ENCODE results near the gene L3MBTL4.
"Not testable (repeated sequence)": the region's sequence is repeated elsewhere in the genome, so short reads cannot be mapped to it uniquely, and the experiment has no call there.

Gene L3MBTL4

GRCh38 chr18:6414723-6415417, at the start of gene L3MBTL4:
Gene L3MBTL4, minus strand, starts transcription at chr18:6414911. Its CDS starts 103,286 bp downstream, at chr18:6311625.
- peak in 7 of 14 donors; percentile 13 to 78 (median 68) for DNase-seq

- no peak for DNase-seq
Measured at GRCh38 chr18:6452194-6452593, 37.5 kb upstream of the L3MBTL4 start.

- DNase-seq: no peak
Measured at GRCh38 chr18:6449213-6449612, 34.5 kb upstream of the L3MBTL4 start.

DNA sequence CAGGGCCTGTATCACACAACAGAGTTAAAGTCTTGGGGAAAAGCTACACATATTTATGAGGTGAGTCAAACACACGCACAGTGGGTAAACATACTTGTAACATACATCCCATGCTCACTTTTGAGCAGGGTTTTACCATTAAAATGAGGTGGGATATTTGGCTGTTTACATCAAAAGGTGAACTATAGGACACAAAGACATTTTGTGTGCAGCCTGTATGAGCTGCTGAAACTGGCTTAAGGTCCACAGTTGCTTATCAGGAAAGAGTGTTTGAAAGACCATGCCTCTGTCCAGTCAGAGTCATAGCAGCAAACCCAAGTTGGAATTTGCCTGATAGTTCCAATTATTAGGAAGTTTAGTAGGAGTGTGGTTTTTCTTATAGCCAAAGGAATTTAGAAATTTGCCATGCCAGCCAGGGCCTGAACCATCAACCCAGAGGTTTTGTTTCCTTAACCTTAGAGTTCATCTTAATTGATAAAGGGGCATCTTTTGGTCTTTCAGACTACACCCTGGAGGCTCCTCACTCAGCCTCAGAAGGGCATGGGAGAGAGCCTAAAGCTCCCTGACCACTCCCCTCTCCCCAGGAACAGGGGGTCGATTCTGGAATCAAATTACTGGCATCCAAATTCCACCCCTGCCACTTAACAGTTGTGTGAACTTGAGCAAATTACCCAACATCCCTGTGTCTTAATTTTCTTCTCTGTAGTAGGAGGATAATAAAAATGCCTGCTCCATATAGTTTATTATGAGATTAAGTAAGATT, 29.9 kb upstream of the L3MBTL4 start:
- DNase-seq: no peak

DNA sequence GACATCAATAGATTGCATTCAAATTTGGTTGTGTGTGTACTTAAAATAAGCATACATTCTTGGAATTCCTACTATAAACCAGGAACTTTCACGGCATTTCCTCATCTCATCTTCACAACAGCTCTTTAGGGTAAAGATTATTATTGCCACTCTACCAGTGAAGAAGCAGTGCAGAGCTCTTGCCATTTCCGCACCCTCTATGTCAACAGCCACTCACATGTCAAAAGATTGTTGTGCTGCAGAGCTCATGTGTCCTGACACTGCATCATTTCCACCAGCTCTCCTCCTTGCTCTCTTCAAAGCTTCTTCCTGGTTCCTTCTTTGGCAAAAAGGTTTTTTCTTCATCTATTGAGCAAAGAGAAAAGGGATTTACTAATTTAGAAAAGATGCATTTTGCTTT, 26.5 kb upstream of the L3MBTL4 start:
- DNase-seq: no peak

GRCh38 chr18:6437937-6438818, 23.5 kb upstream of the L3MBTL4 start:
- no peak for DNase-seq

DNA sequence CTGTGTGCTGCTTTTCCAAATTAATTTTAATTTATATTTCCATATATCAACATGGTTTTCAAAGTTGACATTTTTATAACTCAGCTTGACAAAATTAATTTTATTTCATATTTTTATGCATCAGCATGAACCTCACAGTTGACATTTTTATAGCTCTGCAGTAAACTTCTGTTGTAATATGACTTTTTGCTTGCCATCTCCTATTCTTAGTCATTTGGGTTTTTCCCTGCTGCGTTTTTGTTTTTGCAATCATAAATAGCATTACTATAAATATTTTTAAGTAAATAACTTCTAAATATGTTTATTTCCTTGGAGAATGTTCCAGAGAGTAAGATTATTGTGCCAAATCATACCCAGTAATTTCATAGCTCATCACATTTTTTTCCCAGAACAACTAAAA, 21.0 kb upstream of the L3MBTL4 start:
- no peak for DNase-seq

DNA sequence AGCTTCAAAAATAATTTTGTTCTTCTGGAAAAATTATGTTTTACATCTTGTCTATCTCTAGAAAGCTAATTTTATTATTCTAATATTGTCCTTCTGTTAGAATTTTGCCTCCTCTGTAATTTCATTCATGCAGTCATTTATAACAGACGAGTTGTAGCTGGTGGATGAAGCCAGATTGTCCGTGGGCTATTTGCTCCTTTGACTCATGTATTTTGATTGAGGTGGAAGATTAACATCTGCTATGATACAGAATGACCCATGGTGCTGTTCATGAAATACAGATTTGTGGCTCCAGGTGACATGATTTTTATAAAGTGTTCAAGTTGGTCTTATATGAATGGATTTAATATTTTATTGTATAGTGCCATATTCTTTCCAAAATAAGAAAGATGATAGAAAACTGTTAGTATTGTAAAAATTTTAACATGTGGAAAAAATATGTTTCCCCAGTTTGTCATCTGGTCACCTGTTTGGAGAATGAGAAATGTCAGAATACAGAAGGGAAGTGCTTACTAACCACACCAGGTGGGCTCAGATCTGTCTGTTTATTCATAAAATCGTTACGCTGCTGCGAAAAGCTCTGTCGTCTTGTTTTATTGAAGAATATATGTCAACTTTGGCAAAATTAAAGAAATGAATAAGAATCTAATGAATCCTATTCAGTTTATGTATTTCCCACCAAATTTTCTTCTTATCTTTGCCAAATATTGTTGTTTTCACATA, 20.4 kb upstream of the L3MBTL4 start:
- no peak for DNase-seq

DNA sequence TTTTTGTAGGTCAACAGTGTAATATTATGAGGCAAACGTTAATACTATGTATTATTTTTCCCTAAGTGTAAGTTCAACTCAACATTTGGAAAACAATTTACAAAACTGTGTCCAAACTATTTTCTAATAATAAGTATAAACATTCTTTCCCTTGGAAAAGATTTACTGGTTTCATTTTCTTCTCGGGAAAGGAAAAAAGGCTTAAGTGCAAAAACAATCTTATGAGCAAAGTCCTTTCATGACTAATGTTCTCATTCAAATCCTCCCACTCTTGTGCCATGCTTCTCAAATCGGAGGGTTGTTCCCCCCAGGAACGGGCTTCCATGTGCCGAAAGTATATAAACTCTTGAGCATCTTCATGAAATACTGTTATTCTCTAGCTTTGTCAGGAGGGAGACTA, 19.8 kb upstream of the L3MBTL4 start:
- no peak for DNase-seq

DNA sequence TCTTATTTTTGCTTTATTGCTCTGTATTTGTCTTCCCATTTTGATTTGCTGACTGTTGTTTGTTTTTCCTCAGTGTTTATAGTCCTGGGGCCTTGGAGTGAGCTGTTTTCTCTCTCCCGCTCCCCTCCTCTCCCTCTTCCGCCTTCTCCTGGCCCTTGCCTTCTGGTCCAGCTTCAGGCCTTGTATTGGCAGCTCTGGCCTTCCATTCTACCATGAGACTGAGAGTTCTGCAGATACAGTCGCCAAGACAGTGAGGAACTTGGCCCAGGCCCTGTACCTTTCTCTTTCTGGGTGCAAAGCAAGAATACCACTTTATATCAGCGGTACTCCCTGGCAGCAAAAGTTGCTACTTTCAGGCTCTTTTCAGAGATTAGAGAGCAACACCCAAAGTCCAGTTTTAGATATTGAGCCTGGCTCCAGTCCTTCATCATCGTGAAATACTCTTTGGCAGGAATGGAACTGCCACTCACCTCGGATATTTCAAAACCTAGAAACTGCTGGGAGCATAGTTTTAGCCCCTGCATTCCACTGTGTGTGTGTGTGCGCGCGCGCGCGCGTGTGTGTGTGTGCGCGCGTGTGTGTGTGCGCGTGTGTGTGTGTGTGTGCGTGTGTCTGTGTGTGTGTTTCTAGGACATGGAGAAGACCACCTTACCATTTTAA, 17.1 kb upstream of the L3MBTL4 start:
- DNase-seq: no peak

DNA sequence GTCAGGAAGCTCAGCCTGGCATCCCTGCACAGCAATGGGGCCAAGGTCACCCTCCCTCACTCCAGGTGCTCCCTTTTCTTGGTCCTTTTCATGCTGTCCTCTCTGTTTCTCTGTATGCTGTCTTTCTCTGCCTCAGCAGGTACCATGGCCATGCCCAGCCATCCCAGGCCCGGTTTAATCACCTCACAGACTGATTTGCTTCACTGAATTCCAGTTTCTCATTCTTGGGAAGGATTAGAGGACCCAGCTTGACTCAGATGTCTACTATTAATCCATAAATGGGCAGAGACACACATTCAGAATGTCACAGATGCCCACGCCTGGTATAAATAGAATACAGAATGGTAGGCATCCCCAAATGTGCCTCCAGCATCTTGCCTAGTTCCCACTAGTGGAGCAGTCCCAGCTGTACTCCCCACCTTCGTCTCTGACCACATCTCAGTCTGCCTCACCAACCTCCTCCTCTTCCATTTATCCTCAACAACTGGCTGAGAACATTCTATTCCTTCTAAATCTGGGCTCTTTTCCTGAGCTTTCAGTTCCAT, 14.2 kb upstream of the L3MBTL4 start:
- DNase-seq: no peak

DNA sequence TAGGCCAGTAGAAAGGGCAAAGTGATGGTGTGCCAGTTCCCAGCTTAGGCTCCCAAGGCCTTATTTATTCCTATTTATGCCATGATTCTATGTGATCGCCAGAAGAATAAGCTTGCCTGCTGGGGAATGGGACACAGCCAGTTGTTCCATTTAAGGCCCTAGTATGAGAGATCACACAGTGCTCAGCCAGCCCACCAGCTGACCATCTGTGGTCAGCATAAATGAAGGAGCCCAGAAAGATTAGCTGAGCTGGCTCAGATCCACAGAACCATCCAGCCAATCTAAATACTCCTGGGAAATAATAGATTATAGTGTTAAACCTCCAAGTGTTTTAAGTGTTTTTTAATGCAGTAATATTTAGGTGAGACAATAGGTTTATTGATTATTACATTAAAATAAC, 12.6 kb upstream of the L3MBTL4 start:
- DNase-seq: no peak

GRCh38 chr18:6423289-6423688, 8.6 kb upstream of the L3MBTL4 start:
- DNase-seq: no peak

DNA sequence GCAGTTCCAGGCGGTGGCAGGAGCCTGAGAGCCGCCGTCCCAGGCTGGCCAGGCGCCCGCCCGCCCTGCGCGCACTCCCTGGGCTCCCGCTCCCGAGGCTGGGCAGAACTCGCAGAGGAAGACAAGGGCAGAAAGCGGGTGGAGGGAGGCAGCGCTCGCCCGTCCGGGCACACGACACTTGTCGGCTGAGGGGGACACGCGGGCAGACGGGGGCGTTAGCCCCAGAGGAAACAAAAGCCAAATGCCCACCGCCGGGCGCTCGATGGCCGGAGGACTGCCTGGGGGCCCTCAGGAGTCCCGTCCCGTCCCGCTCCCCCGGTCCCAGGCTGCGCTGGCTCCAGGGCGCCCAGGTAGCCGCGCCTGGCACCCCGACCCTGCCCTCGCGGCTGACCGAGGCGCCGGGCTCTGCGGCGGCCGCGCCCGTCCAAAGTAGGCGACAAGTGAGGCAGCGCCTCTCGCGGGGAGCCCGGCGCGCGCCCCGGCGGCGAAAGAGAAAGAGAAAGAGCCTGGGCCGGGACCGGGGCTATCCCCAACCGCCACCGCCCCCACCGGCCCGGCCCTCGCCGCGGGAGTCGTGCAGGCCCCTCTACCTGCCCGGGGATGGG, 491 bp downstream of the L3MBTL4 start:
- peak in 7 of 14 donors; percentile 24 to 79 (median 63) for DNase-seq

- DNase-seq: no peak
Measured at GRCh38 chr18:6413579-6414117, 1.1 kb downstream of the L3MBTL4 start.

- DNase-seq: no peak
Measured at GRCh38 chr18:6412933-6413472, 1.7 kb downstream of the L3MBTL4 start.

DNA sequence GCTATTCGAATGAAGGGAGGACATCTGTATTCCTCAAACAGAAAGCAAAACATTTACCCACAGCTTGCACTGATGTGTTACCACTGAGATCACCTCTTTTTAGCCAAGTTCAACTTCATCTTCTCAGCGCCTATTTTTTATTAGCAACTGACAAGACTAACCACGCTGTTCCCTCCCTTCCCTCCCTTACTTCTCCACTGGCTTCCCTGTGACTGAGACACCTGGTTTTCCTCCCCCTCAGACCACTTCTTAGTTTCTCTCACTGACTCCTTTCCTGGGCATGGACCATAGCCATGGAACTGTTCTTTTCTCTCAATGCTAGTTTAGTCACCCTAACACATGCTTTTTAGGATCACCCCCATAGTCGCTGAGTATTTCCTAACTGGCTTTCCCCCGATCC, 3.3 kb downstream of the L3MBTL4 start:
- DNase-seq: no peak

- no peak for DNase-seq
Measured at GRCh38 chr18:6409933-6410332, 4.8 kb downstream of the L3MBTL4 start.

- not testable (repeated sequence) for DNase-seq
Measured at GRCh38 chr18:6408543-6408942, 6.2 kb downstream of the L3MBTL4 start.

DNA sequence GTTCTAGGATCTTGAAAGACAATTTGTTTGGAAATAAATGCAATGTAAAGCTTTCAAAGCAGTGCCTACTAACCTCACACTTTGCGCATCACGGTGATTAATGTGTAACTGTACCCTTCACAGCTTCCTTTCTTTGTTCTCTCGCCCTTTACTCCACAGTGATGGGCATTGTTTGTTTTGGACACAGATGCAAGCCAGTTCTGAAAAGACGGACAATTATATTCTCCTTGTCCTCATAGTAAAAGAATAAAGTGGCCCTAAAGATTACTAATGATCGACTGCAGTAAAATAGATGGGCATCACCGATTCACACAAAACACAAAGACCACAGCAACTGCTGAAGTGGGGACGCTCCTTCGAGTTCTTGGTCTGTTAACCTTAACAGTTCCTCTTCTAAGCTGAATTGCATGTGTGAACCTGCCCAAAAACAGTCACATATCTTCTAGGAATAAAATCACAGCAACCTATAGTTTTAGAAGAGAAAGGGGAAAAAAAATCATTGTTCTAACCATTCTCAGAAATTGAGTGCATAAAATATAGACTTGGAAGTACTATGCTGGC, 7.7 kb downstream of the L3MBTL4 start:
- no peak for DNase-seq
